GM19395 (cell line): ENCODE measurements around the gene ABHD10.

ENCODE experiments used
- ATAC-seq: cut with Tn5 transposase; IDR thresholded peaks from one replicate; pipeline ENCODE4 v1.9.1; 2021; ENCODE audit warnings: mild to moderate bottlenecking, moderate library complexity; ENCODE audit not compliant: unreplicated experiment

The ABHD10 gene

DNA sequence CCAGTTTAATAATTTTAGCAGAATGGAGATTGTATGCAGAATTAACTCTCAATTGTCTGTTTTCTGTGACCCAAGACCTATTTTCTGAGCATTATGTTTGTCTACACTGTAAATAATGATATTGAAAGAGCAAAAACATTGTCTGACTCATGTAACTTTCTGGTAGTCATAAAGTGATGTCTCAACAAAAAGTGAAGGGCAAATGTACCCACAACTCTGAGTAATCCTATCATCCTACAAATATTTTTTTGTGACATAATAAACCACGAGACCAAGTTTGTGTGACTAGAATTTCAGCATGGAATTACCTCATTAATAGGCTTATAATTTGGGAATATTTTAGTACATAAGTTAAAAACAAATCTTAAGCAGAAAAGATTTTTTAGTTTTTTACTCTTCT, 15.4 kb upstream of the ABHD10 start:
- ATAC-seq, result no peak

DNA sequence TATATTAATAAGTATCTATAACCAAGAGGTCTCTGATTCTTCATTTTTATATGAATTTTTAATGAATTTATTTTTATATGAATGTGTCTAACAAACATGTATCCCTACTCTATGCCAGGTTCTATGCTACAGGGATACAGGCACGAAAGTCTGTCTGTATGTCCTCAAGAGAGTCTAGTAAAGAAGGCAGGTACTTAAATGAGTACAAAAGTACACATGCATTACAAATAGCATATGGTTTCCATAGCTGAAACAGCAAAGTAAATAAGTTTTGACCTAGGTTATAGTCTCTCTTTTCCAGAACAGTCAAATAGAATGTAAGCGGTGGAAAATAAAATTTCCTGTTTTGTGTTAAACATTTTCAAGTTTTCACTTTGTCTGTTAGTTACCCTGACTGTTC, 13.3 kb upstream of the ABHD10 start:
- ATAC-seq, result no peak

DNA sequence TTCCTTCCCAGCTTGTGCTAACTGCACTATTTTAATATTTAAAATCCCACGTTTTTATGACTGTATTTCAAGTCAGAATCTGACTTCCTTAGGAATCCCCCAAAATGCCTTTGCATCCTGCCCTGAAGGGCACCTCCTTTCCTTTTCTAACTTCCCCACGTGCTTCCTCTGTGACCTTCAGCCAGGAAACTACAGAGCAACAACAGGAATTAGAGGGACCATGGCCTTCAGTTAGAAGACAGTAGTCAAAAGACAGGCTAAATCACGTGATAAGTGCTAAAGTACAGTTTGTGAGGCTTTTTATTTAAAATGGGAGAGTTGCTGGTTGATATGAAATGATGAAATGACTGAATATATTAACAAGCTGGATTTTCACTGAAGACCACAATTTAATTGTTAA, 11.8 kb upstream of the ABHD10 start:
- no peak for ATAC-seq

DNA sequence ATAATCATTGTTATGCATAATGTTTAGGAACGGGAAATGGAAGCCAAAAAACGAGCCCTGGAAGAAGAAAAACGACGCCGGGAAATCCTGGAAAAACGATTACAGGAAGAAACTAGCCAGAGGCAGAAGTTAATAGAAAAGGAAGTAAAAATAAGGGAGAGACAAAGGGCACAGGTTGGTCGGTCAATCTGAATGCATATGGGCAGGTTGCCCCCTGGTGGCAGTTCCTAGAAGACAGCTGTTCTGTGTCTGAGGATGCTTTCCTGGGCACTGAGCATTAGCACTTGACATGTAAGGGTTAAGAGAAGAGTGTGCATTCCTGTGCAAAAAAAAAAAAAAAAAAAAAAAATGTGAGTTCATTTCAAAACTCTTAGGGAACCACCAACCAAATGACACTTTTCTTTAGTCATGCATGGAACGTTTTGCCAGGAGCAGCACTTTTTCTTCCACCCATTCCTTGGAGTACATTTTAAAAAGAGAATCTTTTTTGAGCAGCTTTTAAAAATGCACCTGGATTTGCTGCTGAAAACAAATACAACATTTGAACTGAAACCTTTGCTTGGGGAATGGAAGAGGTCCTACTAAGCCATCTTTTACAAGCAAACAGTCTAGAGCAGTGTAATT, 11.1 kb upstream of the ABHD10 start:
- ATAC-seq, result peak; percentile 98

DNA sequence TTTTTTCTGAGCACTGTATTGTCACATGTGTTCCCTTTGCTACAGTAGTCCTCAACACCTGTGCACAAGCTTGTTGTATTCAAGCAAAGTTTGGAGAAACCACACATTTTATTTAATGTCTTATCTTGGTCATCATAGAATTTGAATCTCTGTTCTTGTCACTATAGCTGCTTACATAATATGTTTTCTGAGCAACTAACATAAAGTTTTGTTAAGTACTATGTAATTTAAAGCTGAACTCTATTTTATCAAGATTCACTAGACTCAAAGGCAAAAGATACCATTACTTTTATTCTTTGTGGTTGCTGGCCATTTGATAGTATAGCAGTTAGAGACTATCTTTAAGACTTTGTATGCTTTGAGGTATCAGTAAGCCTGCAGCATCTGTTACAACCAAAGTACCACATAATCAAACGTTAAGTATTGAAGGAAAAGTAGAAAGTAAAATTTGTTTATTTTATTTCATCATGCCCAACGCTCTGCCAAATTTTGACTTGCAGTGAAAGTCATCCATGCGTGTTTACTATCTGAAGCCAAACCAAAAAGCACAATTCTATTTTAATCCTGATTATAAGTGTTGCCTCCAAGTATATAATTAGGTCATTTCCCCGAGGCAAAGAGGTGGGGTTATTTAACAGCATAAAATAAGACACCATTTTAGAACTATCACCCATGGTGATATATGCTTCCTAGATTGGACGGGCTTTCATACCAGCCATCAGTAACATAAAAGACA, 10.3 kb upstream of the ABHD10 start:
- ATAC-seq, result no peak

DNA sequence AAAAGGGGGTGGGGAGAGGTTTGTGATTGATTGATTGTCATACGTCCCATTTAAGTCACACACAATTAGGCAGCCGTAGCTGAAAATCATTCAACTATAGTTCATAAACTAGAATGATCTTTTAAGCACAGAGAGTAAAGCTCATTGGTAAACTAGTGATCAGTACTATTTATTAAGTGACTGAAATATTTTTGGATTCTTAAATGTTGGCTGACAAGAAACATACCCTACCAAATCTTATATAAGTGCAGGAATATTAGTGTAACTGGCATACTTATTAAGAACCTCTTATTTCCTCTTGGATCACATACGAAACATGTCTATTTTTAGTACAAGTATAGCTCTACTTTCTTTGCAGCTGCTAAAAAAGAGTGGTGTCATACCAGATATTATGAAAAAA, 8.4 kb upstream of the ABHD10 start:
- no peak for ATAC-seq

DNA sequence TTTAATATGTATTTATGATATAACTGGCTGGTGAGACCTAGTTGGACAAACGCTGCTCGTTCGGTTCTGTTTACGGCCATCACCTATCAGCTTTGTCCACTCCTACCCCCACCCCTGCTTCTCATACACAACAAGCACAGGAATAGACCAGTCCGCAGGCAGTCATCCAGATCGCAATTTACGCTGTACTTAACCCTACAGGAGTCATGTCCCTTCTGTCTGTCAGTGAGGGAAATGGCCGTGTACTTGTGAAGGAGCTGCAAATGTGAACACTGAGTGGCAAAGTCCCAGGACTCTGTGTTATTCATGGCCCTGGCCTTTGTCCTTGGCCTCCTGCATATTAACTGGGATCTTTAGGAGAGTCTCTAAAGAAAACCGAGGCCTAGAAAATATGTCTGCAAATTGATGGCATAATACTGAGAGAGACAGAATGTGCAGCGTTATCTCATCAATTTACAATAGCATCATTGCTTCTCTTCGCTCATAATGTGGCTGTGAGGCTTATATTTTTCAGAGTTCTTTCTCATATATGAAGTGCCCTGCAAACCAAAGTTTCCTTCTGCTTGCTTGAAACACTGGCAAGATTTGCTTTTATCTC, 7.2 kb upstream of the ABHD10 start:
- ATAC-seq, result no peak

DNA sequence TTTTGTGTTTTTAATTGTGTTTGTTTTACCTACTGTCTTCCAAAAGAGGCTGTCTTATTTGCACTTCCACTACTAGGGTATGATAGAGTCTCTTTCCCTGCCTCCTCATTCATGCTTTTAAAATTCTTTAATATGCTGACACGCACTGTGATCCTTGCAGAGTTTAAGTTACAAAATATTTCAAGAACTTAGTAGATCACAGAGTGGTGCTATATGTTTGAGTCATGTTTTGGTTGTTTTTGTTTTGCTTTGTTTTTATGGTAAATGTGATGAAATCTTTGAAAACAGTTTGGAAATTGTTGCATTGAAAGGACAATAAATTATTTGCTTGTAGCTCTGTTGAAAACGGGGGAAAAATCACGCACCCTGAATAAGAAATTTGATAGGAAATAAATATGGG, 5.9 kb upstream of the ABHD10 start:
- ATAC-seq, result no peak

DNA sequence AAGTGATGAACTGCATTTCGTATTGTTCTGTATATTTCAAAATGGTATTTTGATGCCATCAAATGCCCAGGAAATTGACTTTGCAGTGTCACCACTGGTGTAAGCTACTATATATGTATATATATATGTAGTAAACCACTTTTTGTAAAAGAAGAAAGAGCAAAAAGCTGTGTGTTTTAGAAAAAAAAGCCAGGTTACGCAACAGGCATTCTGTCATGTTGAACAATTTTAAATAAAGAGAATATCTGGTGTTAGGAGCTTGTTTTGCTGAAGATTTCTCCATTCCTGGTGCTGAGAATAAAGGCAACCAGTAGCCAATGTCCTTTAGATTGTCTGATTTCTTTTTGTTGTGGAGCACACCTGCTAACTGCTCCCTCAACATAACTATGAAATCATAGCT, 3.7 kb upstream of the ABHD10 start:
- no peak for ATAC-seq

DNA sequence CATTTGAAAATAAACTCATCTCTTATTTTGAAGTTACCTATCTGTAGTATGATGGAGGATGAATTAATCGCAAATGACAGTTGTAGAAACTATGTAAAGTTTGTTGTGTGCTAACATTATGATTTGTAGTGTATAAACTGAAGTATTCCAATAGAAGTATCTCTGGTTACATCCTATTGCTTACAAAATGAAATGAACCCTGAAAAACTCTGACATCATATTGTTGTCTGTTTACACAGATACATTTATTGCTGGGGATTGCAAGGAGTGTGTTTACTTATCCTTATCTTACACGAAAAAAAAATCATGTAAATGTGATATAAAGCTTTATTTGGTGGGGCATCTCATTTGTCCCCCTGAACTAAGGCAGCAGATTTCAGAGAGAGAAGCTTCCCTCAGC, 2.6 kb upstream of the ABHD10 start:
- no peak for ATAC-seq

DNA sequence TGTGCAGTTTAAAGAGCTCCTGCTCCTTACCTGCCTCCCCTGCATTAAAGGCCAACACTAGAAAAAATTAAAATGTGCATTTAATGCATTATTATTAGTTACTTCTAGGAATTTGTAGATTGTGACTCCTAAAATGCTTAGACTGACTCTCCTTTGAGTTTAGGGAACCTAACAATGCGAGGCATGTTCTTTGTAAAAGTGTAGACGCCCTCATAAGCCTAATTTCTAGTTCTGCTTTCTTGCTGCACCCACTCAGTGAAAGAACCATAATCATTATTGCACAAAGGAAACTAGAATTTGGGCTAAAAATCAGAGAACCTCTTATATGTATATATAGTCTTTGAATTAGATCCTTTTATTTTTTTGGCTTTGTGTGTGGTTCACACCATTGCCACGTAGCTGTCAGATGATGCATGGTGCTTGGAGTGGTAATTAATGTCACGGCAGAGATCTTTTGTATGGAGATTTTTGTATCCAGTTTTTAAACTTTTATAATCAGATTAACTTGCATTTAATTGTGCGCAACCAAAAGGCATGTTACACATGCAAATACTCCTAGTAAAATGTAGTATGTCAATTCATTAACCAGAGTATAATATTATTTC, 710 bp downstream of the ABHD10 start:
- peak; percentile 46 for ATAC-seq

DNA sequence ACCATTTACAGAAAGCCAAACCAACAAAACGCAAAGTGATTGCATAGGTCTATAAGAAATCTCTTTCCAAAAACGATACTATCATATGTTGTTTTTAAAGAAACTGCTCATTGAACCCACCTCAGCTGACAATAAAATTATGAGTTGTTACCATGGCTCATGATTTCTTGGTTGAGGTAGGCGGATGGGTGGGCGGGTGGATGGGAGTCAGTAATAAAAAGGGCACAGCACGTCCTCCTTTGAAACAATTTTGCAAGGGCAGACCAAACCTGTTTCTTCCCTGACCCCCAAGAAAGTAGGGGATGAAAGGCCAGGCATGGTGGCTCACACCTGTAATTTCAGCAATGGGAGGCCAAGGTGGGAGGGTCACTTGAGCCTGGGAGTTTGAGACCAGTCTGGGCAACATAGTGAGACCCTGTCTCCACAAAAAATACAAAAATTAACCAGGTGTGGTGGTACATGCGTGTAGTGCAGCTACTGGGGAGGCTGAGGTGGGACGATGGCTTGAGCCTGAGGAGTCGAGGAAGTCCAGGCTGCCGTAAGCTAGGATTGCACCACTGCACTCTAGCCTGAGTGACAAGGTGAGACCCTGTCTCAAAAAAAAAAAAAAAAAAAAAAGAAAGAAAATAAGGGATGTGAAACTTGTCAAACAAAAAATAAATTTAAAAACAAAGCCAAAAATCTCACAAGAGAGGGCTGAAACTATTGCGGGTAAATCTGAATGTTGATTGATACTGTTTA, 2.1 kb downstream of the ABHD10 start:
- ATAC-seq, result no peak

DNA sequence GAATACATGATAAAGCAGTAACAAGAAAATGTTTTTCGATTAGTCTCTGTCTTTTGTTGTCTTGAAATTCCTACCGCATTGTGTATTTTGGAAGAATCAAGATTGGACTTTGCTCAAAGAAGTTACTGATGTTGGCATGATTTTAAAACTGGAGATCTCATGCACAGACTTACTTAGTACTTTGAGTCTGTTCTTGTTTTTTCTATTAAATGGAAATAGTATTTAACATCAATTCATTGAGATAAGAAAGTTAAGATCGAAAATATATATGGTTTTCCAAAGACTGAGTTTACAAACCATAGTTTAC, 2.6 kb downstream of the ABHD10 start:
- no peak for ATAC-seq

DNA sequence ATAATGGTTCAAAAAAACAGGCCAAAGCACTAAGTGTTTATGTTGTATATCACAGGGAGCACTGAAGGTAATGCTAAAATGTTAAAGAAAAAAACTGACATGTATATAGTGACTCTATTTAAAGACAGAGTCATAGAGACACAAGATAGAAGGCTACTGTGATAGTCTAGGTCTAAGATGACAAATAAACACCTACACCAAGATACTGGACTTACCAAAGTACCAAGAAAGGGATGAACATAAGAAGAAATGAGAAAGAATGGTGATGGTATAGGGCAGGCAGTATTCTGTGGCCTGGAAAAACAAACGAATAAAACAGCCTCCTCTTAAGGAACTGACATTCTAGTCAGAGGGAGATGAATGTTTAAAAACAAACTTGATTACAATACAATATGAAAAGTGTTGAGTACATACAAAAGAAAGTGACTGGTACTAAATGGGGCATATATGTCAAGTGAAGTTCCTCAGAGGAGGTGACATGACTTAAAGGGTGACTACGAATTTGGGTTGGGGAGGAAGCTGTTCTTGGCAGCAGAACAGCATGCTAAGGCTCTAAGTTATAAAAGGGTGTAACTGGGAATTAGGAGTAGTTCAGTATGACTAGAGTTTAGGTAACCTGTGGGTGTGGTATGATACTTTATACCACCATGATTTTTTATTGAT, 5.9 kb downstream of the ABHD10 start:
- ATAC-seq, result no peak

DNA sequence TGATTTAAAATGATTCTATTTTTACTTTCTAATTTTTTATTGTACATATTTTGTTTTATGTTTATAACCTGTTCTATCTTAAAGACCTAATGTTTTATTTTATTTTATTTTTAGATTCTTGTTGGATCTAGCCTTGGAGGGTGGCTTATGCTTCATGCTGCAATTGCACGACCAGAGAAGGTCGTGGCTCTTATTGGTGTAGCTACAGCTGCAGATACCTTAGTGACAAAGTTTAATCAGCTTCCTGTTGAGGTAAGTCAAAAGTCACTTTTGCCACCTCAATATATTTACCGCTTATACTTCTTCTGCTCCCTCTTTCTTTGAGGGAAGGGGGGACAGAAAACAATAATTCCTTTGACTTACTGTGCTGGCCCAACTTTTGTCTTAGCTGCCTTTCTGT, 8.0 kb downstream of the ABHD10 start:
- no peak for ATAC-seq

DNA sequence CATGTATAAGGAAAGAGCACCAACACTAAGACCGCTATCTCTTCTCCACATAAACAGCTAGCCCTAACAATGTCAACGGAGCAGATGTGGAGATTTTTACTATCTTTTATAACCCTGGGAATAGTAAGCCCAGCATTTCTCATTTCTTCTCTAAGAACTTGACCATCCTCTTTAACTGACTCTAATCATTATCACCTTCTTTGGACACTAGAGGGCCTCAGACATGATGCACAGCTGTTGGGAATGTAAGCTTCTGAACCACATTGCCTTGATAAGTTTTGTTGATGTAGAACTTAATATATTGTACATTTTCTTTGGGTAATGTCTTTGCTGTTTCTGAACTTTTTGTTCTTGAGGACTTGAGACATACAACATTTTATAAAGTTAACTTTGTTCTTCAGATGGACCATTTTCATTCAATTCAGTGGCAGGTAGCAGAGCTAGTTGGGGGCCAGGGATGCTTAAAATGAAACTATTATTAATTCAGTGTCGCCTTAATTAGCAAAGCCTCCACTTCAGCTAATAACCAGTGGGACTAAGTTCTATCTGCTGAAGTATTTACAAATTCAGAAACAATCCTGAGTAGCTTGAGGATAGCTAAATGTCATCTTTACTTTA, 10.3 kb downstream of the ABHD10 start:
- peak; percentile 92 for ATAC-seq

DNA sequence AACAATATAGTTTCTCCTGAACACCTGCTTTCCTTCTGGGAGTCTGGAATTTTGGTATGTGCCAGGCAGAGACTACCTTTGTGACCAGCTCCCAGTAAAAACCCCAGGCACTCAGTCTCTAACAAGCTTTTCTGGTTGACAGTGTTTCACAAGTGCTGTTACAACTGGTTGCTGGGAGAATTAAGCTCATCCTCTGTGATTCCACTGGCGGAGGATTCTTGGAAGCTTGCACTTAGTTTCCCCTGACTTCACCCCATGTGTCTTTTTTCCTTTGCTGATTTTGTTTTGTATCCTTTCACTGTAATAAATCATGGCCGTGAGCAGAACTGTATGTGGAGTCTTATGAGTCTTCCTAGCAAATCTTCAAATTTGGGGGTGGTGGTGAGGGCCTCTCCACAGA, 14.2 kb downstream of the ABHD10 start:
- no peak for ATAC-seq

DNA sequence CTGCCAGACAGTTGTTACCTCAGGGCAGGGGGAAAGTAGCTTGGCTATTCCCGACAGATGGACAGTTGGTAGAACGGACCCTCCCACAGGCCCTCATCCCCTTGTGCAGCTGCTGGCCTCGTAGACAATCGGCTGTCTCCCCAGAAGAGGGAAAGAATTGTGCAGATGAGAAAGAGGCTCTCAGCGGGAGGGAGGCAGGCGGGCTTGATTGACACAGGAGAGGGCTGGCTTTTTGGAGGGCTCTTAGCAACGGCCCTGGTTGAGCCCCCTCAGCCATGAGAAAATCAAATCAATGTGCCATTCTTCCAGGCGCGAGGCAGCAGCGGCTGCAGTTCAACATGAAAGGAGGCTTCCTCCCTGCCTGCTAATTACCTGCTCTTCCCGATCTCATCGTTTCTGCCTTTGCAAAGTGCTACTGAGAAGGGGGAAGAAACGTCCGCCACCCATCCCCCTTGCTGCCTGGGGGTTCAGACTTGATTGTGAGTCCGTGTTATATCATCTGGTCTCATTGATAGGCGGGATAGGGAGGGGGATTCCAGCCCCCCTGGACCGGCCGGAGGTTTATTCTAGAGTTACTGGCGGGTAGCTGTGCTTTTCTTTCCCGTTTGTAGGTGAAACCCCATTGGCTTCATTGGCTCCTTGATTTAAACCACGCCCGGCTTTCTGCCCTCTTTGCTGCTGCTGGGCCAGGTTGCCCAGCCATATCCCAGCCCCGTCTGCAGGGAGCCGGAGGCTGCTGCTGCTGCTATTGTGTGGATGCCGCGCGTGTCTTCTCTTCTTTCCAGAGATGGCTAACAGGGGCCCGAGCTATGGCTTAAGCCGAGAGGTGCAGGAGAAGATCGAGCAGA, 20.0 kb downstream of the ABHD10 start, which contains the start of gene TAGLN3:
Gene TAGLN3 (plus strand): TSS at position 287 of the 848 bp plus-strand sequence. CDS start 501 bp downstream, at position 788.
- peak; percentile 43 for ATAC-seq

DNA sequence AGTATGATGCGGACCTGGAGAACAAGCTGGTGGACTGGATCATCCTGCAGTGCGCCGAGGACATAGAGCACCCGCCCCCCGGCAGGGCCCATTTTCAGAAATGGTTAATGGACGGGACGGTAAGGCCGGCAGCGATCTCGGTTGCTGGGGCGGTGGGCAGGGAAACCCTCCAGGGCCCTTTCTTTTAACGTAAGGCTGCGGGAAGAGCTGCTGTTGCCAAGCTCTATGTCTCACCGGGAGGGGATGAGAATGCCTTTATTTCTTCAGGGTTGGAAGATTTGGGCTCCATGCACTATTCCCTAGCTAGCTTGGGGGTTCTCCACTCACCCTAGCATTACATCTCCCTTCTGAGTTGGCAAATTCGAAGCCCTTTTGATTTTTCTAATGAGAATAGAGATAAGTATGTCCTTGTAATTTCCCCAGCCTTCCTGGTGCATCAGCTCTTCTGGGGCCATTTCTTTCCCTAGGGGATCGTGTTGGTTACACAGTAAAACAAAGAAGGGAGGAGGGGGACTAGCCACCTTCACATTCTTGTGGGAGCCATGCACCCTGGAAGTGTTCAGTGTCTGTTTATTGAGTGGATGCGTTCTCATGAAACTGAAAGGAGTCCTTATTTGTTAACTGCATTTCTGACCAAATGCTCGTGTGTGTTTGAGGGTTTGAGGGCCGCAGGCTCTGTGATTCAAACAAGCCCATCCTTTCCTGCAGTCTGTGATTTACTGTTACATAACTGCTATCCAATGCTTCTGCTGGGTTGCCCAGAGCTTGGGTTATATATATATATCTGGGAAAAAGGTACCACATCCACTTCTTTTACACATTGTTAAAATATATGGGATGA, 20.9 kb downstream of the ABHD10 start:
- no peak for ATAC-seq
